Natural killer cell (primary cell): Measurements from ENCODE around the gene STX16. TPM values are rescaled to one million over a fixed set of nuclear protein-coding genes. Genes with fewer than 3 reads are reported as not detected.
A peak's percentile ranks its signal among the peaks of the same experiment; 100 is the strongest.

Experiments
- ATAC-seq, 3 donors: fragments of 150-1000 bp in 2 of 3; fragments of 200-7000 bp in 1 of 3; cut with Tn5 transposase; 1 replicate in 1 of 3; 2 replicates in 2 of 3; pipeline ENCODE4 v1.10.0; 2021; ENCODE audit warnings: mild to moderate bottlenecking in 2 of 3, moderate library complexity in 2 of 3
- DNase-seq, 2 donors: peaks; one replicate each; pipeline versions ENCODE4 v3.0.0 to v3.0.0-alpha.2; 2013 to 2021; ENCODE audit warnings: mixed read lengths in 1 of 2
- H3K27ac ChIP-seq: one replicate; pipeline ENCODE4 v1.5.1; 2013; ENCODE audit warnings: mild to moderate bottlenecking, low read length
- H3K27me3 ChIP-seq: one replicate; pipeline ENCODE4 v1.6.1; 2013; ENCODE audit warnings: low read length; ENCODE audit not compliant: control insufficient read depth, insufficient read depth
- H3K36me3 ChIP-seq: one replicate; pipeline ENCODE4 v1.6.1; 2013; ENCODE audit warnings: low read length; ENCODE audit not compliant: control insufficient read depth, insufficient read depth
- H3K4me1 ChIP-seq: one replicate; pipeline ENCODE4 v1.6.1; 2013; ENCODE audit warnings: low read length; ENCODE audit not compliant: control insufficient read depth, insufficient read depth
- H3K4me3 ChIP-seq: one replicate; pipeline ENCODE4 v1.5.1; 2013; ENCODE audit warnings: low read length
- H3K9me3 ChIP-seq: one replicate; pipeline ENCODE4 v1.6.1; 2013; ENCODE audit warnings: low read length; ENCODE audit not compliant: control insufficient read depth, insufficient read depth
- H3K27ac Mint-ChIP-seq, 2 donors: one replicate each; pipeline ENCODE4 v1.8.0; 2022; ENCODE audit warnings: mild to moderate bottlenecking in 2 of 2, mixed read lengths in 2 of 2, moderate library complexity in 1 of 2
- H3K27me3 Mint-ChIP-seq, 2 donors: one replicate each; pipeline ENCODE4 v1.8.0; 2022; ENCODE audit warnings: low read depth in 2 of 2, mixed read lengths in 2 of 2
- H3K36me3 Mint-ChIP-seq: one replicate; pipeline ENCODE4 v1.8.0; 2022; ENCODE audit warnings: mixed read lengths
- H3K4me1 Mint-ChIP-seq, 2 donors: one replicate each; pipeline ENCODE4 v1.8.0; 2022; ENCODE audit warnings: mixed read lengths in 2 of 2
- H3K4me3 Mint-ChIP-seq: one replicate; pipeline ENCODE4 v1.8.0; 2022; ENCODE audit warnings: mild to moderate bottlenecking, moderate library complexity, mixed read lengths
- H3K9me3 Mint-ChIP-seq, 2 donors: one replicate each; pipeline ENCODE4 v1.8.0; 2022; ENCODE audit warnings: mixed read lengths in 2 of 2
- CTCF ChIP-seq: fragments of 200-600 bp; IDR thresholded peaks from one replicate; pipeline ENCODE4 v1.8.0; 2022; ENCODE audit warnings: antibody characterized with exemption
- WGBS: methylation state at CpG from one replicate; pipeline ENCODE4 v1.1.7; 2013; ENCODE audit warnings: missing lambda C conversion rate; ENCODE audit not compliant: insufficient coverage; 5-methylcytosine and 5-hydroxymethylcytosine counted together
- intact Hi-C: fragments of 100-400 bp; cut with micrococcal nuclease; formaldehyde crosslinking; loops from one replicate; pipeline ENCODE4 v1.14.2; 2022
- total RNA-seq, 4 donors: library from RNA; stranded (reverse); fragments of 120-200 nt in 1 of 4; gene quantifications; one replicate each; pipeline versions ENCODE4 v1.2.3 to v1.2.4, GENCODE V29; 2013 to 2022

The STX16 gene
- total RNA-seq, 3 donors from 2014 or later (not counting 1 experiment from before 2014, with no cell fraction given) = 136 to 146 (median 143) TPM

- Histone ChIP-seq H3K4me1 (peaks cover 17% of the 10 kb centered on the region), H3K36me3 (peaks cover 12% of the 10 kb centered on the region), H3K27ac (peak overlapping the region; percentile 1), H3K9me3 (no peaks in the 10 kb centered on the region), H3K4me3 (no peak overlapping the region), H3K27me3 (no peaks in the 10 kb centered on the region)
- no peaks in the 10 kb centered on the region for H3K36me3 Mint-ChIP-seq
- peak in 2 of 3 donors; percentile 36 to 52 for ATAC-seq
- H3K27ac Mint-ChIP-seq = peak overlapping the region; percentile 86 to 90
- H3K4me1 Mint-ChIP-seq = peaks cover 61% of the 10 kb centered on the region in 2 donors
- H3K4me3 Mint-ChIP-seq = peak overlapping the region; percentile 37
- H3K27me3 Mint-ChIP-seq = no peaks in the 10 kb centered on the region
- WGBS = 48% methylated on average over 14 of the region's 14 CpGs
- no peak for TF ChIP-seq CTCF
- peak in 1 of 2 donors; percentile 80 for DNase-seq
- intact Hi-C loops = no loop called here
- H3K9me3 Mint-ChIP-seq = no peaks in the 10 kb centered on the region
Observed at GRCh38 chr20:58660855-58661597, 9.9 kb downstream of the STX16 start.

GRCh38 chr20:58661598-58662473, 10.8 kb downstream of the STX16 start:
- Mint-ChIP-seq H3K4me1 (peaks cover 54 to 59% of the 10 kb centered on the region in 2 donors), H3K36me3 (no peaks in the 10 kb centered on the region), H3K27me3 (no peaks in the 10 kb centered on the region), H3K27ac (peak overlapping the region; percentile 86 to 90), H3K4me3 (no peak overlapping the region), H3K9me3 (no peaks in the 10 kb centered on the region)
- no peak for TF ChIP-seq CTCF
- intact Hi-C loops = no loop called here
- Histone ChIP-seq H3K36me3 (peaks cover 14% of the 10 kb centered on the region), H3K4me3 (no peak overlapping the region), H3K9me3 (no peaks in the 10 kb centered on the region), H3K4me1 (peaks cover 17% of the 10 kb centered on the region), H3K27ac (peak overlapping the region; percentile 1), H3K27me3 (no peaks in the 10 kb centered on the region)
- peak in 1 of 2 donors; percentile 52 for DNase-seq
- peak in 1 of 3 donors; percentile 17 for ATAC-seq
- 90% methylated on average over 10 of the region's 12 CpGs for WGBS

DNA sequence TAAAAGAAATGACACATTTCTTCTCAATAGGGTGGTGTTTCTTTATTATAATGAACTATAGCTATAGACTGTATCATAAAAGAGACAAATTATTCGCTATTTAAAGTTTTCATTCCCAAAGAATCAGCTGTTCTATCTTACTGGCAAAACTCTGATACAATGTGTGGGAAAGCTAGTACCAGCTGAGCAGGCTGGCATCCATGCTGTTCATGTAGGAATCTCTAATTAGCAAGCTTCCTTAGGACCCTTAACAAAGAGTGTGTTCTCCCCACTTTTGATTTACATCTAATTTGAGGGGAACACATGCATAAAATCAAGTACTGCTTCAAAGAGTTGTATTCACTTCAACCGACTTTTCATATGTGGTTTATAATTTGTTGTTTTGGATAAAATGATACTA, 13.2 kb downstream of the STX16 start:
- ATAC-seq (no peak), DNase-seq (no peak)
- Histone ChIP-seq H3K27me3 (no peaks in the 10 kb centered on the region), H3K4me3 (no peak overlapping the region), H3K9me3 (no peaks in the 10 kb centered on the region), H3K4me1 (peaks cover 17% of the 10 kb centered on the region), H3K36me3 (peaks cover 24% of the 10 kb centered on the region), H3K27ac (no peak overlapping the region)
- no peak overlapping the region for H3K4me3 Mint-ChIP-seq
- intact Hi-C loops = no loop called here
- TF ChIP-seq CTCF = no peak
- H3K9me3 Mint-ChIP-seq = no peaks in the 10 kb centered on the region
- H3K4me1 Mint-ChIP-seq = peaks cover 37 to 44% of the 10 kb centered on the region in 2 donors
- no peaks in the 10 kb centered on the region for H3K36me3 Mint-ChIP-seq
- peak overlapping the region in 1 of 2 donors; percentile 29 for H3K27ac Mint-ChIP-seq
- no peaks in the 10 kb centered on the region for H3K27me3 Mint-ChIP-seq
- WGBS = no CpG with 5 or more reads among the region's 2 CpGs
